ENCODE results near the gene PCSK2.

GRCh38 chr20:17215167-17215566 lies 11.7 kb upstream of the PCSK2 start:
- no peak for TF ChIP-seq SMC3 (conservative IDR thresholded peaks at IDR 0.05; ENCODE audit: poor library complexity)
- TF ChIP-seq REST (IDR thresholded peaks at IDR 0.05; ENCODE audit: borderline replicate concordance) = no peak
- no peak for TF ChIP-seq CTCF (IDR thresholded peaks at IDR 0.05; ENCODE audit: poor library complexity, severe bottlenecking)
- no peak for TF ChIP-seq RAD21 (conservative IDR thresholded peaks at IDR 0.05)
- TF ChIP-seq EZH2 (IDR thresholded peaks at IDR 0.05; ENCODE audit: borderline replicate concordance, insufficient read depth, low read length, poor library complexity, severe bottlenecking) = no peak
- TF ChIP-seq TAF1 (IDR thresholded peaks at IDR 0.05; ENCODE audit: low read depth) = no peak
- TF ChIP-seq EP300 (conservative IDR thresholded peaks at IDR 0.05; ENCODE audit: poor library complexity, severe bottlenecking) = no peak
